Lower leg skin (tissue), 4 donors: ENCODE results near the gene SLC15A1. TPM values are rescaled to one million over a fixed set of nuclear protein-coding genes. Genes with fewer than 3 reads are reported as not detected.

Experiments
- DNase-seq, 2 donors: peaks; one replicate each; pipeline ENCODE4 v3.0.0-alpha.2; 2019; ENCODE audit warnings: low spot score in 2 of 2
- H3K4me3 ChIP-seq: fragments of 200-600 bp; sonication (generic); 2 replicates; pipeline ENCODE4 v1.5.1; 2017; ENCODE audit warnings: mild to moderate bottlenecking, low read depth; ENCODE audit not compliant: poor library complexity, severe bottlenecking
- CTCF ChIP-seq, 3 donors: fragments of 450-650 bp; IDR thresholded peaks; one replicate each; pipeline ENCODE4 v1.5.1; 2016; ENCODE audit warnings: antibody characterized with exemption in 3 of 3, mild to moderate bottlenecking in 3 of 3, moderate library complexity in 2 of 3
- POLR2A ChIP-seq, 2 donors: fragments of 450-650 bp; IDR thresholded peaks; one replicate each; pipeline ENCODE4 v1.6.1; 2016 to 2017; ENCODE audit warnings: antibody characterized with exemption in 2 of 2, mild to moderate bottlenecking in 1 of 2, moderate library complexity in 1 of 2
- WGBS, 2 donors: methylation state at CpG; one replicate each; pipeline ENCODE4 v1.1.5; 2018; 5-methylcytosine and 5-hydroxymethylcytosine counted together
- intact Hi-C: fragments of 100-400 bp; cut with DNase I; formaldehyde crosslinking; loops from one replicate; pipeline ENCODE4 v1.15.0; 2023; ENCODE audit warnings: low total_unique reads
- total RNA-seq, 4 donors: library from RNA; depleted of rRNA; stranded (reverse); fragments of >200 nt; gene quantifications; one replicate each; pipeline ENCODE4 v1.1.0, GENCODE V29; 2016

The SLC15A1 gene
- total RNA-seq, 4 donors from 2014 or later = 31.0 to 70.9 (median 40.1) TPM

DNA sequence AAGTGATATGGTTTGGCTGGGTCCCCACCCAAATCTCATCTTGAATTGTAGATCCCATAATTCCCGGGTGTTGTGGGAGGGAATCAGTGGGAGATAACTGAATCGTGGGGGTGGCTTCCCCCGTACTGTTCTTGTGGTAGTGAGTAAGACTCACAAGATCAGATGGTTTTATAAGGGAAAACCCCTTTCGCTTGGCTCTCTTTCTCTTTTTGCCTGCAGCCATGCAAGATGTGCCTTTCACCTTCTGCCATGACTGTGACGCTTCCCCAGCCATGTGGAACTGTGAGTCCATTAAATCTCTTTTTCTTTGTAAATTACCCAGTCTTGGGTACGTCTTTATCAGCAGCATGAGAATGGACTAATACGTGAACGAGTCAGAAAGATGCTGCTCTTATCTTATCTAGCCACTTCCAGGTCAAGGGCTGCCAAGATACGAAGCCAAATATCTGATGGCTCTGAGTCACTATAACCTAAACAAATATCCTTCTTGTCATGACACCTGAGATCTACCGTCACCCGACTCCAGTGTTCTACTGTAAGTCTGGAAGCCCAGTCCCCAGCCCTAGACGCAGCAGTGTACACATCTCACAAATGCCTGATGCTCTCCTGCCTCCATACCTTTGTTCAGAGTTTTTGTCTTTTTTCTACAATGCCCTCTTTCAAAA lies 45.9 kb downstream of the SLC15A1 start:
- DNase-seq = no peak
- intact Hi-C loops = no loop called here
- WGBS, 2 donors = 57 to 59% methylated on average over 12 of the region's 12 CpGs
- H3K4me3 ChIP-seq = no peak overlapping the region
- no peak for TF ChIP-seq CTCF (IDR thresholded peaks at IDR 0.05)
- no peak for TF ChIP-seq POLR2A (IDR thresholded peaks at IDR 0.05)

DNA sequence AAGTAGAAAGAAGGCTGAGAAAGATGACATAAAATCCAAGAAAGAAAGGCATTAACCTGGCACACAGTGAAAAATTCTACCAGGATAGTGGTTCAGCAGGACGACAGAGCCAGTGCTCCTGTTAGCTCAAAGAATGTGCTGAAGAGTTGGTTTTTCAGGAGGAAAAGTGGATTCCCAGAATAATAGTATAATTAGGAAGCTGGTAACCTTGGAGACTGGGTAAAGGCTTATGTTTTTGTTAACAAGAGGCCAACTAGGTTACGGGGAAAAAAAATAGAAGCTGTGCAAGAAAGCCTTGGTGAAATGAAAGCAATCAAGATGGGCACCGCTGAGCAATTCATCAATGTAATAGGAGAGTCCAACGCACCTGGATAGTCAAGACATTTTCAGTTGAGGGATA lies 54.7 kb downstream of the SLC15A1 start:
- H3K4me3 ChIP-seq = no peak overlapping the region
- intact Hi-C loops = no loop called here
- TF ChIP-seq POLR2A (IDR thresholded peaks at IDR 0.05) (no peak), CTCF (IDR thresholded peaks at IDR 0.05) (no peak)
- WGBS, 2 donors = 46 to 53% methylated on average over 4 of the region's 4 CpGs
- DNase-seq = no peak

DNA sequence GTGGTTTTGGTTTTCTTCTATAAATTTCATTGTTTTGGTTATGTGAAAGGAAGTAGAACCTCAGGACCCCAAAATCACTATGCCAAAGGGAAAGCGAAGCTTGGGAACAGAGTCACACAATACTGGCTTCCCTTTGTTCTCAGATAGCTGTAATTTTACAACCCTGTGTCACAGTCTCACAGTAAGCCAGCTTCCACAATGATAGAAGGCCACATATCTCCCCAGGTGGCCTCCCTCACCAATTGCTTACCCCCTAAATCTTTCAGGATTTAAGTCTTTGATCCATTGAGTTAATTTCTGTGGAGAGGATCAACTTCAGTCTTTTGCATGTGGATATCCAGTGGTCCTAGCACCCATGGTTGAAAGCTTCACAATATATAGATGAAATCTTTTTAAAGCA lies 58.7 kb downstream of the SLC15A1 start:
- H3K4me3 ChIP-seq = no peak overlapping the region
- 92 to 100% methylated on average over 1 of the region's 1 CpG for WGBS, 2 donors
- DNase-seq = no peak
- intact Hi-C loops = no loop called here
- TF ChIP-seq CTCF (IDR thresholded peaks at IDR 0.05) (no peak), POLR2A (IDR thresholded peaks at IDR 0.05) (no peak)

- 89 to 92% methylated on average over 4 of the region's 4 CpGs for WGBS, 2 donors
- no peak overlapping the region for H3K4me3 ChIP-seq
- intact Hi-C loops = no loop called here
- TF ChIP-seq POLR2A (IDR thresholded peaks at IDR 0.05) = no peak
- TF ChIP-seq CTCF (IDR thresholded peaks at IDR 0.05) = no peak
- DNase-seq = no peak
Measured at GRCh38 chr13:98691360-98691759, 61.1 kb downstream of the SLC15A1 start.

- DNase-seq = no peak
- no peak overlapping the region for H3K4me3 ChIP-seq
- 69 to 73% methylated on average over 15 of the region's 15 CpGs for WGBS, 2 donors
- no peak for TF ChIP-seq CTCF (IDR thresholded peaks at IDR 0.05)
- no peak for TF ChIP-seq POLR2A (IDR thresholded peaks at IDR 0.05)
- intact Hi-C loops = no loop called here
Measured at GRCh38 chr13:98690348-98691022, 62.0 kb downstream of the SLC15A1 start.
